HG03378 (cell line): ENCODE measurements around the gene NRP2.

Experiments used
- ATAC-seq: cut with Tn5 transposase; IDR thresholded peaks from one replicate; pipeline ENCODE4 v1.9.1; 2021; ENCODE audit warnings: mild to moderate bottlenecking, moderate library complexity; ENCODE audit not compliant: unreplicated experiment

Gene NRP2

DNA sequence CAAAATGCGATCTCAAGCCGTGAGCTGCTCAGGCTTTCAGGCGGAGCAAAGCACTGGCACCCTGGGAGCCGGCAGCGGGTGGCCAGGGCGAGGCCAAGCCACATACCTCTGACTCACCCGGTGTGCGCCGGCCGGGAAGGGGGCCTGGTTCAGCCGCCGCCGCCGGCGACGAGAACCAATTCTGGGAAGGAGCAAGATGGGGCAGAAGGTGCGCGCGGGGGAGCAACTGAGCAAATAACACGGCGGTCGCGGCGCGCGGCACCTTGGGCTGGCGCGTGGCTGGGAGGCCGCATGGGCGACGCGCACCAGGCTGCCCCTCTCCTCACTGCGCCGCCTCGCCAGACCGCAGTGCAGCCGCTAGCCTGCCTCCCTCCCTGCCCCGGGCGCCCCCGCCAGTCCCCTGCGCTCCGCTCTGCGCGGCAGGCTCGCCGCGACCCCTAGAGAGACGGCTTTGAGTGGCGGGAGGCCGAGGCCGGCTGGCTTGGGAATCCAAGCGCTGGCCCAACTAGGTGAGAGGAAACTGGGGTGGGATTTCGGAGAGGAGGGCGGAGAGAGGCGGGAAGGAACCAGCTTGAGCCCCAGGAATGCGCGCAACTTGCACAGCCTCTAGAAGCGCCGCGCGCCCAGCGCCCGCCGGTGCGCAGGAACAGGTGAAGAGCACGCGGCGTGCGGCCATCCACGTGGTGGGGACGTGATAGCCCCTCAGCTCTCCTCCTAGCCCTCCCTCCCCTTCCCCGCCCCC, 3.2 kb downstream of the NRP2 start:
- ATAC-seq: no peak

DNA sequence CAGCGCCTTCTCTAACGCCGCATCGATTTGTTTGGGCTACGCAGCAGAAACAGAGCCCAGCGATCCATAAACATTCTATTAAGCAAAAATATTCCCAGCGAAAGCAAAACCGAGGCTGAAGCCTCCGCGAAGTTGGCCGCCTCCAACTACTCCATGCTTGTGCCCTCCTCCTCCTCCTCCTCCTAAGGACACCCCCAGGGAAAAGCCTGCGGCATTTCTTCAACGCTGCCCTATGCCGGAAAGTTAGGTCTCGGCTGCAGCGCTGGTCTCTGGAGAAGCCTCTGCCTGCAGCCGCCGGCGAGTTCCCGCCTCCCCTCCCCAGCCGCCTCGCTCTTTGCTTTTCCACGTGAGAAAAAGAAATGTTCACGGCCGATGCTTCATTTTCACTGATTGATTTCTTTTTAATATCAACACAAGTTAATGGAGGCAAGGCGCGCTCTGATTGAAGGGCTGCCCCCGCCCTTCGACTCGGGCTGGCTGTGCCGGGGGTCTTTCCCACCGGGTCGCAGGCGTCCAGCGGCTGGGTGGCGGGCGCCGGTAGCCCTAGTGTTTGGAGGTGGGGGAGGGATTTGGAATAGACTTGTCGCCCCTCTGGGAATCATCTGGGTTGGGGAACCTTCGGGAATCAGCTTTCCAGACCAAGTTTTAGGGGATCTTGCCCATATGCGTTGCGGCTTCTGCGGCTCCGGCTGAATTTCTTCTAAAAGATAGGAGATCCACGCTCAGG, 3.9 kb downstream of the NRP2 start:
- no peak for ATAC-seq

DNA sequence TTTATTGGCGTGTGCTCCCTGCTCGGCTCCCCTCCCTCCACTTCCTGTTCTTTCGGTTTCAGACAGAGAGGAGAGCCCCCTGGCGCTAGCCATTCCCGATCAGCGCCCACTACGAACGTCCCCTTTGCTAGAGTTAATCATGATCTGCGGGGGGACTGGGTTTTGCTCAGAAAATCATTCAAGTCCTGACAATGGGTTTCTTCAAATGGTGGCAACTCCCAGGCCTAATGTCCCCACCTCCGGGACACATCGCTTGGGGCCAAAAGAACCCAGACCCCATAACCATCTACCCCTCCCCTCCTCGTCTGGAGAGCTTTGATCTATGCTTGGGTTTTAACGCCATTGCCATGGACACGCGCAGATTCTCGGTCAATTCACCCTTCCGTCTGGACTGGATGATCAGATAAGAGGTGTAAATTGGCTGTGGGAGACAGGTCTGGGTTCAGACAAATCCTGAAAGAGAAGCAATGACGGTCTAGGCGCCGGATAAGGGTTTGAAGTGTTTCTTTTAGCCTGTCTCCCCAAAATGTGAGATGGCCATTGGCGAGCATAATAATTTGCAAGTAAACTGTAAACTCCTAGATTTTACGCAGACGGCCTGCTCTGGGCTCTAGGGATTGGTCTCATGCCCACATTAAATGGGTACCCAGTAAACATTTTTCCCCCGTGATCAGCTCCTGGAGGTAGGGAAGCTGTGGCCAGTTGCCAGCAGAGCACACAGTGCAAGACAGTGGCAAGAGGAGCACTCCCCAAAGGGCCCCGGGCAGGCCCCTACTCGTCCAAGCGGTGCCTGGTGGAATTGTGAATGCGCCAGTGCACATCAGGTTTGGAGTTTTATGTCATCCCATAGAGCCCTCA, 4.7 kb downstream of the NRP2 start:
- ATAC-seq: no peak

DNA sequence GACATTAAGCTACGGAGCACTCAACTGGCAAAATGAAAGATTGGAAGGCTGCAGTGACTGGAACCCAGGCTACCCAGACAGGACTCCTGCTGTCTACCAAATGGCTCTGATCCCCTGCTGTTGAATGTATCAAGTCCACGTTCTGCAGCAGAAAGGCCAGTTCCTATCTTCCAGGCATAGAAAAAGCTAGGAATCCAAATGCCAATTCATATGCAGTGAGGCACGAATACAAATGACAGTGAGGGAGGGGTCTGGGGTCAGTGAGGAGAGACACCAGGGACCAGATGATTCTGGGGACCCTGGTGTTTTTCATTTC, 5.3 kb downstream of the NRP2 start:
- ATAC-seq: no peak

DNA sequence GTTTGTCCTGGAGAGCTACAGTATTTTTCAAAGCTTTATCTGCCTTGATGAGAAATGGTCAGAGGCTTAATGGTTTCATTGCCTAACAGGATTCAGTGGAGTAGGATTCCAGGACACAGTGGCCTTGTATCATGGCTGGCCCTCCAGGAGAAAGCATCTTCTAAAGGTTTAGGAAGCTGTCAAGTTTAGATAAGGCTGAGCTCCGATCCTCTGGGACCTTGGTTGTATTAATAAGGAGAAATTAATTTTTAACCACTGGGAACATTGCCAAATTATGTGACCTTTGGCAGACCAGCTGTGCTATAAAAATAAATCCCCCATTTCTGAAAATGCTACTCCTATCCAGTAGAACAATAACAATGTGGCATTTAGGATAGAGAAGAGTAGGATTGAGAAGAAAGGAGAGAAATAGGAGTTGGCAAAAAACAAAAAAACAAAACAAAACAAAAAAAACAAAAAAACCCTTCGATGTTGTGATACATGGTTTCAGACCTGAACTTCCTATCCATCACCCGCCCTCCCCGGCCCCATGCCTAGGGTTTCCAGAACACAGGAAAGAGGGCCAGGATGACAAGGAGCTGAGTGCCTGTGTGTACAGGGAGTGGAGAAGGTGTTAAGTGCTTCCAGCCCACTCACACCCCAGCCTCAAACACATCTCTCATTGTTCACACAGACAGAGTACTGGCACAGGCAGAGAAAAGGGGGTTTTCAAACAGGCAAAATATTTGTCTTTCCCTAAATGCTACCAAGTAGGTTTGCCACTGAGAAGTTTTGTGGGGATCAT, 6.3 kb downstream of the NRP2 start:
- no peak for ATAC-seq

DNA sequence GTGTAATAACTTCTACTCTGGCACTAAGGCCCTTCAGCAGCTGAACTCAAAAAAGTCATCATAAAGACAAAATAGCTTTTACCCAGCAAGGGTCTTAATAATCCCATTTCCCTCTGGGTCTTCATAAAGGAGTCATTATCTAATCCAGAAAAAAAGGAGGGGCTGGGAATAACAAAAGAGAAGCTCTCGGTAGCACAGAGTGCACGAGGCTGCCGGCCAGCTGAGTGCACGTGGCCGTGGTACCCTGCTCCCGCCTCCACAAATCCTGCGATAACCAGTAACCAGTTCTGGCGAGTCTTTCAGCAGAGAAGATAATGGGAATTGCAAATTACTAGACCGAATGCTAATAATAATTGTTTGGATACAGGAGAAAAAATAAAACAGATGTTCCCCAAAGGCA, 7.5 kb downstream of the NRP2 start:
- ATAC-seq: no peak

DNA sequence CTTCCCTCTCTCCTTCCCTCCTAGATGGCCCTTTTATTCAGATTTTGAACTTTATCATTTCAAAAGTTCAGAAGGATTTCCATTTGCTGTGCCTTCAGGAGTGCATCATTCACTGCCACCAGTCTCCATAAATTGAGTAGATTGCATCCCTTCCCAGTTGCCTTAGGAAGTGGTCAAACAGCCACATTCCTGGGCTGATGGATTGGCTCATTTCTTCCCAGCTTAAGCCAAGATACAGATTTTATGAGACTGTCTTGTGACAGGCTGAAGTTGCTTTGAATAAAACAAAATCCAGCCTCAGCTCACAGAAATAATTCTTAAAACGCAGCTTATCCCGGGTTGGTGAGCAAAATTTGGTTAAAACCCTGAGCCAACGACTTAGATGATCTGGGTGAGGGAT, 9.8 kb downstream of the NRP2 start:
- no peak for ATAC-seq

DNA sequence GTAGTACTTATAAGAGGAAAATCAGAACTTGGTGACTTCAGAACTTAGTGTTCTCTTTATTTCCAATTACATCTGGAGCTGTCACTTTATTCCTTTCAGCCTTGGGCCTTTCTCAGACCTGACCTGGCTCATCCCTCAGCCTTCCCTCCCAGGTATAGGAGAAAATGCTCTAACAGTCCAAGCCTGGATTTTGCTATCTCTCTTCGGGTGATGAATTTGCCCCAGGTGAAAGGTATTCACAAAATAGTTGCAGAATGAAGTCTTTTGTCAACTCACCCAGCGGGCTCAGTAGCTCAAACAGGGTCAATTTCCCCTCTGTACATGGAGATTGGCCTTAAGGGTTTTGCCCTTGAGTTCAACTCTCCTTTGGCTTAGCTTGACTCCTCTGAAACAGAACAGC, 12.0 kb downstream of the NRP2 start:
- ATAC-seq: no peak

DNA sequence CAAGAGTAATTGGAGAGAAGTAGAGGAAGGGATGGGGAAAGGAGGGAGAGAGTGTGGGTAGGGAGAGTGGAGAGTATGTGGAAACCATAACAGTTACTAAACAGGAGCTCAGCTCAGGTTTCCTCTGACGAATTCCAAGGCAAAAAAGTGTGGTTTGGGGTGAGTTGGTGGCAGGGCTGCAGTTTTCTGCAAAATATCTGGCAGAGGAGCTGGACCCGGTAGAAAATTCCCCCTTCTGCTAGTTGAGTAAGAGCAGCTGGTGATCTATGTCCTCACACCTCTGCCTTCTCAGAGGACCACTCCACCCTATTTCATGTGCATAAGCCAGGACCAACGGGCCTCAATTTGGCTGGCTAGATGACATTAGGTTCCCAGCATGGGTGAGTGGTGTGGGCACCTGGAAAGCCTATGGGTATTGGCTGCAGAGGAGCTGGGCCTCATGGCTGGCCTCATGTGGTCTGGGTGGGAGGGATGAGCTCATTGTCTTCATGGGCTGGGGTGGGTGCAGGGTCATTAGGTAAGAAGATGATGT, 13.2 kb downstream of the NRP2 start:
- no peak for ATAC-seq

DNA sequence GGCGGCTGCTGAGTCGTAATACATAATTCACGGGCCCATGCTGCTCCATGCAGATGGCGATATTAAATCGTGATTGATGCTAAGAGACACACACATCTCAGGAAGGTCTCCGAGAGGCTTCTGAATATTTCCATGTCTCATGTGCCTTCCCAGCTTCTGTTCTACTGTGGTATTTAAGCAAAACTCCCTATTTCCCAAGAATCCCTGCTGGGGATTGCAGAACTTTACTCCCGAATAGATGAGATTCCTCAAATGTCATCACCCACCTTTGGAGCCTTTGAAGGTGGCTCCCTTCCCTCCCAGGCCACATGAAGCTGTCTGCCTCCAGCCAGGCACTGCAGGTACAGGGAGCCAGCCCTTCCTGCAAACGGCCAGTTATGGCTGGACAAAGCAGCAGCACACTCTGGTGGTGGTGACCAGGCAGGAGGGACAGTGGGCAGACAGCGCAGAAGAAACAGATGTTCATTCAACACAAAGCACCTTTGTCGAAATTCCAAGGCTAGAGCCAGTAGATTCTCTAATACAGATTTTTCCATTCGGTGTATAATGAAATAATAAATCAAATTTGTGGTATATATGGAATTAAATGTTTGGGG, 14.1 kb downstream of the NRP2 start:
- ATAC-seq: no peak

DNA sequence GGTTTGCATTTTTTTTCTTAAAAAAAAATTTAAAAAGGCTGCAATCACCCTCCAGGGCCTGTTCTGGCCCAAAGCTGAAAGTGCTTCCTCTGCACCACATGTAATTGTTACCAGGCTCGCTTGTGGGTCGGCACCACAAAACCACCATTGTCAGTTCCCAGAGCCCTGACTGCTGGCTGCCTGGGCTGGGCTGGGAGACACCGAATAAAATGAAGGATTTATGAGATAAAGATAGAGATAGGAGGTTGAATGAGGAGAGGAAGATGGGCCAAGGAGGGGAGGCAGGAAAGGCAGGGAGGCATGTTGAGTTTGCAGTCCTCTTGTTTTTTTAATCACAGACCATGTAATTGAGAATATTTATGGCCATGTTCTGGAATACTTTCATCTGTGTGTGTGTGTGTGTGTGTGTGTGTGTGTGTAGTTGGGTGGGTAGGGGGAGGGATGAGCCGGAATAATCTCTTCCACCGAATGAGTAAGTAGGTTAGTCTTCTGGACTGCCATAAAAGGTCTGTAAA, 14.7 kb downstream of the NRP2 start:
- no peak for ATAC-seq

DNA sequence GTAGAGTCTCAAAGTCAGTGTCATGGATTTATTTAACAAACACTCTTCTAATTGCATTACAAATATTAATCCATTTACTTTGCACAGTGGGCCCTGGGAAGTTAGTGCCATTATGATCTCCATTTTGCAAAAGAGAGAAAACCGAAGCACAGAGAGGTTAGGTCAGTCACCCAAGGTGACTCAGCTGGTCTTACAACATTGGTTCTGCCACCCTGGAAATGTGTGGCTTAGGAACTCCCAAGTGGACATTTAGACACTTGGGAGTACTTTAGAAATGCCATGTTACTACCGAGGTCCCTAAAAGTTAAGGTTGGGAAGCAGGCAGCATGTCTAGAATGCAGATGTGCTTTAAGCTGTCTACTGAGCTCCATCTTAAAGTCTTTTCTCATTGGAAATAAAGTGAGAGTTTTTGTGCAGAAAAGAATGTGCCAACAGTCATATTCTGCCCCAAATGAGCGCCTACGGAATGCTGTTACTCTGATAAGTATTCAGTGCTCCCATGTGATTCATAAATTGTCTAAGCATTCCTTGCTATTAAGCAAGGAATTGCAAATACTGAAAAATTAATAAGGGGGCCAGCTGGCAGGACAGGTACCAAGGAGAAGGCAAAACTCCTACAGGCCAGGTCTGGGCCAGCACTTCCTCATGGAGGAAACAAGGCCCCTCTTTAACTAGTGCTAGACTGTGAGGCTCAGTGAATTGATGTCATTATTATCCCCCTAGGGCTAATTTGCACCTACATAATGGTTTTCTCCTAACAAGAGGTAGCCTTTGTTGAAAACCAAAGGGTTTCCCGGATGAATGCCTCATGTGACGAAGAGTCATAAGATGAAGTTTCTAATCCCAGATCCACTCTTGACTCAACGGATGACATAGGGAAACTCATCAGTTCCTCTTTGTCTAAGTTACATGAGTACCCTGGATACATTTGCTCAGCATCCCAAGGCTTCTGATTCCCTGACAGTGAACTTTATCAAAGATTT, 16.3 kb downstream of the NRP2 start:
- ATAC-seq: no peak

DNA sequence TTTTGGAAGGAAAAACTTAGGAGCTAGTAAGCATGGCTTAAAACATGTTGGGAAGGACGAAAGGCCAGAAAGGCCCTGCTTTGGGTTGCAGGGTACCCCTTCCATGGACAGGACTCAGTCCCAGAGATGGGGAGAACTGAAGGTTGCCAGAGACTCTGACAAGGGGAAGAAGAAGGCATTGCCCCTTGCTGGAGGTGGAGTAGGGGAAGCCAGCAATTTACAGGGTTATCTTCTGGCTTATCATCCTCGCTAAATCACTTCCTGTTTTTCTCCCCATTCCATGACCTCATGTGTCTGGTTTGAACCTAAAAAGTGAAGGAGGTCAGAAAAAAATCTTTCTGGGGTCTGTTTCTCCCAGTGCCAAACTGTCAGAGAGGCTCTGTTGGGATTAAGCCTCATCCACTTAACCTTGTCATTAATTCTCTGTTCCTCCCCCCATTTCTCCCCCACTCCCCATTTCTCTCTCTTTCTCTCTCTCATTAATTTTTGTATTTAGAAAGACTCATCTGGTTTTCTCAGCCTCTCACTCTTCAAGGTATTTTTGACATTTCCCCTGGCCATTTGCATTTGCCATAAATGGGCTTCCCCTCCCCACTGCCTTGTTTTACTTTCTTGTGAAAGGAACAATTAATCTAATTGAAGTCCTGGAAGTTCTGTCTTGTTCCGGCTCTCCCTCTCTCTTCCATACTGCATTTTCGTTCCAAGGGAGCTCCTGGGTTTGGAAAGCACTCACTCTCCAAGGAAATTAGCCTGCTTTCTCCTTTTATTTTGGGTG, 17.4 kb downstream of the NRP2 start:
- ATAC-seq: no peak

DNA sequence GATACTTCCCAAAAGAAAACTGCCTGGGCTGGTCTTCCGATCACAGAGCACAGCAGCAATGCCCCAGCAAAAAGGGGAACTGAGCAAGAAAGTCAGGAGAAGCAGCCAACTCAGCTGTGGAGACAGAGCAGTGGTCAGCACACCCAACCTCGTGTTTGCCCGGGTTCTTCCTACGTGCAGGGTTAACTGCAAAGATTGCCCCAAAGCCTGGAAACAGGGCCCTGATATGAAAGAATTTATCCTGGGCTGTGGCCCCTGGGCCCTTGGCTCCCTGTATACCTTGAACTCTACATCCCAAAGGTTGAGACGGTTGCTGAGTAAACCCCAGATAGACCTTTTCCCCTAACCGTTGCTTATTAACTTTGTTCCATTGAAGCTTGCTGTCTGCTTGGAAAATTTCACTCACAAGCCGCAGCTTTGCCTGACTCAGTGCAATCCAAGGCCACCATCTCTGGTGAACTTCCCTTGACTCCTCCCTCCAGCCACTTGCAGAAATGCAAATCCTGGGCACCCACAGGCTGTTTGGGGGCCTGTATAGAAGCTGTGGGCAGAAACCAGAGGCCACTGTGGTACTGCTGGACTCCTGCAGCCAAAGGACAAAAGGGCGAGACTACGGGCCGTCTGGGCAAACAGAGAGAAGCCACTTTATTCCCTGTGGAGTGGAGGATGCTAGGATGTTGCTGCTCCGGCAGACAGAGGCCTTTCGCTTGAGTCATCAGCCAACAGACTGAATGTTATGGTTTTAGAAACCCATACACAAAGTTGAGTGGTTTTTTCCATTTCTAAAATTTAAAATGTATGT, 18.2 kb downstream of the NRP2 start:
- ATAC-seq: no peak

DNA sequence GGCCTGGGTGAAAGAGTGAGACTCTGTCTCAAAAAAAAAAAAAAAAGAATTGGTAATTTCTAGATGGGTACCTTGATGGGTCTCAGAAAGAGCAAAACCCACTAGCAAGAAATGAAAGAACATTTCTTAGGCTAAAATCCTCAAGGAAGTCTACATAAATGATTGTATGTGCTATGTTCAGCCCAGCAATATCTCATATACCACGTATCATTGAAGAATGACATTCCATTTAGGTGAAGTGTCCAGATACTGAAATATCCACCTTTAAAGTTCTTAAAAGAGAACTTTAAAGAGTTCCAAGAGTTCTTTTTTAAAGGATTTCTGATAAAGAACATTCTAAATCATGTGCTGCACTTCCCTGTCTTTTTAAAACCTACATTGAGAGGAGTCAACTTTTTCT, 19.2 kb downstream of the NRP2 start:
- no peak for ATAC-seq

DNA sequence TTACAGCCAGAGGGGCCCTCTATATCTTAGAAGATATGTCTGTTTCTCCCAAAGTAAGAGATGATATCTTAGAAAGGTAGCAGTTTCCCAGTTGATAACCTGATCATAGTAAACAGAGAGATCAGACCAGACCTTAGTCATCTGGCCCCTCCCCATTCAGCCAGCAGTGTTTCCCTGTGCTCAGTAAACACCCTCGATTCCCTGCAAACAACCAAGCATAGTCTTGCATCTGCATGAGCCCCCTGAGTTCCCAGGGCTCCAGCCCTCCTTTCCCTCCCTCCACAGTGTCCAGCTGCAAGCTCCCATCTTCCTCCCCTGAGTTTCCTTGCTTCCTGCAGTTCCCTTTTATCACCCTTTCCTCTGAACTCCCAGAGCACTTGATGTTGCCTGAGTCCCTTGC, 20.3 kb downstream of the NRP2 start:
- ATAC-seq: no peak

DNA sequence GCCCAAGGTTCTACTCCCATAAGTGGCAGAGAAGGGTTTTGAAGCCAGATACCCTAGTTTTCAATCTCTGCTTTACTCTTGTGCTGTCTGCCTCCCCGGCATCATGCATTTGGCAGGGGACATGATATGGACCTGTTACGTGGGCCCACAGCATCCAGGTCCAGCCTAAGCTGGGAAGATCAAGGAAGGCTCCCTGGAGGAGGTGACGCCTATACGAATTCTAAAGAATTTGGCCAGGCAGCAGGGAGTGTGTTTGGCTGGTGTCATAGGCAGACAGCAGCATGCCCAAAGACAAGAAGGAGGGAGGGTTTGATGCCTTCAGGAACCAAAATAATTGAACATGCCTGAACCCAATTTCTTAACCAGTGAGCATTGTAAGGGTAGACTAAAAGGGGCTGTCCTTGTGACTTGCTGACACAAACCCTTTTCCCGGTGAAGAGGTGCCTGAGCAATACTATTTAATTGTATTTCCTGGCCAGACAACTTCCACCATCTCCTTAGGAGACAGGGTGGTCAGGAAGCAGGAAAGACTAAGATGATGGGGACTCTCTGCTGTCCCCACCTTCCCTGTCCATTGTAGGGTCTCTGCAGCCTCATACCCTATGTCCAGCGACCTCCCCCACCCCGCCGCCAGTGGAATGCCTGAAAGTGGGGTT, 21.3 kb downstream of the NRP2 start:
- ATAC-seq: no peak
